Spleen (tissue), 7 donors: ENCODE measurements around the gene TMEM217.

Experiments
- POLR2A ChIP-seq, 3 donors: fragments of 450-650 bp; IDR thresholded peaks; one replicate each; pipeline ENCODE4 v1.5.1; 2017; ENCODE audit warnings: antibody characterized with exemption in 3 of 3, mild to moderate bottlenecking in 1 of 3
- POLR2AphosphoS5 ChIP-seq, 3 donors: sonication (generic); formaldehyde crosslinking; IDR thresholded peaks; one replicate each; pipeline ENCODE4 v1.5.1; 2017; ENCODE audit warnings: antibody characterized with exemption in 3 of 3
- TF ChIP-seq, protein P1 (sequence below), 11 experiments: fragments of 200-600 bp in 7 of 11; fragments of 450-650 bp in 4 of 11; sonication (generic) in 4 of 11; IDR thresholded peaks in 8 of 11; conservative IDR thresholded peaks in 3 of 11; 1 replicate in 7 of 11; 2 replicates in 4 of 11; pipeline versions ENCODE4 v1.4.0 to v1.8.0; 2016 to 2021; ENCODE audit warnings: antibody characterized with exemption in 11 of 11, inconsistent platforms in 4 of 11, mild to moderate bottlenecking in 1 of 11
- donor health status: DM: no; HTN: no; CAD: no; lungs with moderate emphysema.
- donor health status: DM: no; HTN: no; CAD: no.
- donor health status: DM: no; HTN: no; CAD: no.

DNA sequence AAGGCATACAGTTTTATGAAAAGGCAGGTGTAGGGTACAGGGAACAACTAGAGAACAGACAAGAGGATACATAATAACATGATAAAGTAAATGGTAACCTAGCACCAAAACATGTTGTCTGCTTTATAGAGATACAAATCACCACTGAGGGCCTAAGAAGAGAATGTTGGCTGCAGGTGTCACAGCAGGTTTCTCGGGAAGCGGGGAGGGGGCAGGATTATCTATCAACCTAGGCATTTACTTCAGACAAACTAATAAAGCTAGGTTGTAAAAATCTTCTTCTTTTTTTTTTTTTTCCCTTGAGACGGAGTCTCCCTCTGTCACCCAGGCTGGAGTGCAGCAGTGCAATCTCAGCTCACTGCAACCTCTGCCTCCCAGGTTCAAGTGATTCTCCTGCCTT is 65.3 kb downstream of the TMEM217 start:
- TF ChIP-seq, protein P1, sequence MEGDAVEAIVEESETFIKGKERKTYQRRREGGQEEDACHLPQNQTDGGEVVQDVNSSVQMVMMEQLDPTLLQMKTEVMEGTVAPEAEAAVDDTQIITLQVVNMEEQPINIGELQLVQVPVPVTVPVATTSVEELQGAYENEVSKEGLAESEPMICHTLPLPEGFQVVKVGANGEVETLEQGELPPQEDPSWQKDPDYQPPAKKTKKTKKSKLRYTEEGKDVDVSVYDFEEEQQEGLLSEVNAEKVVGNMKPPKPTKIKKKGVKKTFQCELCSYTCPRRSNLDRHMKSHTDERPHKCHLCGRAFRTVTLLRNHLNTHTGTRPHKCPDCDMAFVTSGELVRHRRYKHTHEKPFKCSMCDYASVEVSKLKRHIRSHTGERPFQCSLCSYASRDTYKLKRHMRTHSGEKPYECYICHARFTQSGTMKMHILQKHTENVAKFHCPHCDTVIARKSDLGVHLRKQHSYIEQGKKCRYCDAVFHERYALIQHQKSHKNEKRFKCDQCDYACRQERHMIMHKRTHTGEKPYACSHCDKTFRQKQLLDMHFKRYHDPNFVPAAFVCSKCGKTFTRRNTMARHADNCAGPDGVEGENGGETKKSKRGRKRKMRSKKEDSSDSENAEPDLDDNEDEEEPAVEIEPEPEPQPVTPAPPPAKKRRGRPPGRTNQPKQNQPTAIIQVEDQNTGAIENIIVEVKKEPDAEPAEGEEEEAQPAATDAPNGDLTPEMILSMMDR (IDR thresholded peaks at IDR 0.05 in 8 of 11, conservative IDR thresholded peaks at IDR 0.05 in 3 of 11): no peak
- TF ChIP-seq POLR2A (IDR thresholded peaks at IDR 0.05): no peak
- no peak for TF ChIP-seq POLR2AphosphoS5 (IDR thresholded peaks at IDR 0.05)
